ENCODE measurements around the gene EMX2.

Gene EMX2

GRCh38 chr10:117565068-117565467 is 22.5 kb downstream of the EMX2 start:
- no peak for DNase-seq (ENCODE audit: low read depth)
- H3K4me3 ChIP-seq (ENCODE audit: control insufficient read depth, low read depth, low read length) = no peak overlapping the region
- TF ChIP-seq CTCF (conservative IDR thresholded peaks at IDR 0.05; ENCODE audit: control insufficient read depth, insufficient read depth, low read depth, low read length) = no peak

GRCh38 chr10:117568334-117568733 is 25.8 kb downstream of the EMX2 start:
- no peak overlapping the region for H3K4me3 ChIP-seq (ENCODE audit: control insufficient read depth, low read depth, low read length)
- DNase-seq (ENCODE audit: low read depth) = peak; percentile 37
- no peak for TF ChIP-seq CTCF (conservative IDR thresholded peaks at IDR 0.05; ENCODE audit: control insufficient read depth, insufficient read depth, low read depth, low read length)

GRCh38 chr10:117569610-117570390 is 27.3 kb downstream of the EMX2 start:
- H3K4me3 ChIP-seq (ENCODE audit: control insufficient read depth, low read depth, low read length) = no peak overlapping the region
- TF ChIP-seq CTCF (conservative IDR thresholded peaks at IDR 0.05; ENCODE audit: control insufficient read depth, insufficient read depth, low read depth, low read length) = no peak
- DNase-seq (ENCODE audit: low read depth) = no peak

- no peak for DNase-seq (ENCODE audit: low read depth)
- TF ChIP-seq CTCF (conservative IDR thresholded peaks at IDR 0.05; ENCODE audit: control insufficient read depth, insufficient read depth, low read depth, low read length) = no peak
Measured at GRCh38 chr10:117570880-117571279, 28.3 kb downstream of the EMX2 start.

GRCh38 chr10:117574498-117575146 is 32.1 kb downstream of the EMX2 start:
- H3K4me3 ChIP-seq (ENCODE audit: control insufficient read depth, low read depth, low read length) = no peak overlapping the region
- TF ChIP-seq CTCF (conservative IDR thresholded peaks at IDR 0.05; ENCODE audit: control insufficient read depth, insufficient read depth, low read depth, low read length) = no peak
- DNase-seq (ENCODE audit: low read depth) = no peak

More at GRCh38 chr10:117570880-117571279, 28.3 kb downstream of the EMX2 start:
- no peak overlapping the region for H3K4me3 ChIP-seq (ENCODE audit: control insufficient read depth, low read depth, low read length)

GRCh38 chr10:117578490-117578889 is 35.9 kb downstream of the EMX2 start:
- TF ChIP-seq CTCF (conservative IDR thresholded peaks at IDR 0.05; ENCODE audit: control insufficient read depth, insufficient read depth, low read depth, low read length) = no peak
- no peak for DNase-seq (ENCODE audit: low read depth)
- H3K4me3 ChIP-seq (ENCODE audit: control insufficient read depth, low read depth, low read length) = no peak overlapping the region

All from fibroblast of mammary gland (primary cell).